ENCODE results near the gene GLIS1.

GLIS1 gene

GRCh38 chr1:53553734-53554509 is 185.0 kb downstream of the GLIS1 start:
- DNase-seq (ENCODE audit: low spot score): no peak
- no peak for TF ChIP-seq CTCF (IDR thresholded peaks at IDR 0.05; ENCODE audit: extremely low read depth, missing control alignments)

- no peak for TF ChIP-seq CTCF (IDR thresholded peaks at IDR 0.05; ENCODE audit: extremely low read depth, missing control alignments)
- no peak for DNase-seq (ENCODE audit: low spot score)
Observed at GRCh38 chr1:53552981-53553733, 185.8 kb downstream of the GLIS1 start.

GRCh38 chr1:53552146-53552861 is 186.7 kb downstream of the GLIS1 start:
- no peak for DNase-seq (ENCODE audit: low spot score)
- no peak for TF ChIP-seq CTCF (IDR thresholded peaks at IDR 0.05; ENCODE audit: extremely low read depth, missing control alignments)

GRCh38 chr1:53551428-53551995 is 187.5 kb downstream of the GLIS1 start:
- no peak for TF ChIP-seq CTCF (IDR thresholded peaks at IDR 0.05; ENCODE audit: extremely low read depth, missing control alignments)
- DNase-seq (ENCODE audit: low spot score): no peak

- no peak for DNase-seq (ENCODE audit: low spot score)
- no peak for TF ChIP-seq CTCF (IDR thresholded peaks at IDR 0.05; ENCODE audit: extremely low read depth, missing control alignments)
Observed at GRCh38 chr1:53550201-53550741, 188.7 kb downstream of the GLIS1 start.

GRCh38 chr1:53549781-53550180 is 189.2 kb downstream of the GLIS1 start:
- TF ChIP-seq CTCF (IDR thresholded peaks at IDR 0.05; ENCODE audit: extremely low read depth, missing control alignments): no peak
- DNase-seq (ENCODE audit: low spot score): no peak

All from GM20000 (cell line).